GM20000 (cell line): ENCODE measurements around the gene SERTAD4.

Source experiments
- DNase-seq: peaks from one replicate; pipeline ENCODE4 v3.0.0; 2012; ENCODE audit warnings: low spot score
- CTCF ChIP-seq: IDR thresholded peaks from 2 replicates; pipeline ENCODE4 v1.5.1; 2012; ENCODE audit warnings: mild to moderate bottlenecking, control low read depth; ENCODE audit errors: extremely low read depth, missing control alignments

SERTAD4 gene

GRCh38 chr1:210251680-210252490 lies 19.3 kb downstream of the SERTAD4 start:
- no peak for TF ChIP-seq CTCF
- DNase-seq: peak; percentile 36

GRCh38 chr1:210252621-210253051 lies 20.0 kb downstream of the SERTAD4 start:
- DNase-seq: no peak
- TF ChIP-seq CTCF: no peak

GRCh38 chr1:210254298-210254697 lies 21.7 kb downstream of the SERTAD4 start:
- no peak for TF ChIP-seq CTCF

GRCh38 chr1:210257698-210258529 lies 25.3 kb downstream of the SERTAD4 start:
- no peak for DNase-seq
- no peak for TF ChIP-seq CTCF

More at GRCh38 chr1:210254298-210254697, 21.7 kb downstream of the SERTAD4 start:
- DNase-seq: no peak

GRCh38 chr1:210259561-210259960 lies 27.0 kb downstream of the SERTAD4 start:
- no peak for TF ChIP-seq CTCF

GRCh38 chr1:210260096-210260495 lies 27.5 kb downstream of the SERTAD4 start:
- DNase-seq: no peak
- TF ChIP-seq CTCF: no peak

More at GRCh38 chr1:210259561-210259960, 27.0 kb downstream of the SERTAD4 start:
- DNase-seq: no peak
